GM21723 (cell line): ENCODE data around the gene RUNX2.

Experiments used
- ATAC-seq: cut with Tn5 transposase; IDR thresholded peaks from one replicate; pipeline ENCODE4 v1.9.1; 2021; ENCODE audit warnings: mild to moderate bottlenecking, moderate library complexity; ENCODE audit not compliant: unreplicated experiment

Gene RUNX2

GRCh38 chr6:45398075-45398813 is 70.1 kb downstream of the RUNX2 start:
- ATAC-seq: no peak

- no peak for ATAC-seq
Observed at GRCh38 chr6:45400021-45400420, 71.9 kb downstream of the RUNX2 start.

DNA sequence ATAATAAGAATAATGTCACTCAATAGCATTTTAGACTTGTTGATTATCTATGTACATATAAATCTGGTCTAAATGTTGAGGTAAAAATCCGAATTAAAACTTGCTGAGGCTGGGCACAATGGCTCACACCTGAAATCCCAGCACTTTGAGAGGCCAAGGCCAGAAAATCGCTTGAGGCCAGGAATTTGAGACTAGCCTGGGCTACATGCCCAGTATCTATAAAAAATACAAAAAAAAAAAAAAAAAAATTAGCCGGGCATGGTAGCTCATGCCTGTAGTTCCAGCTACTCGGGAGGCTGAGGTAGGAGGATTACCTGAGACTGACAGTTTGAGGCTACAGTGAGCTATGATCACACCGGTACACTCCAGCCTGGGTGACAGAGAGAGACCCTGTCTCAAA is 83.8 kb downstream of the RUNX2 start:
- no peak for ATAC-seq

DNA sequence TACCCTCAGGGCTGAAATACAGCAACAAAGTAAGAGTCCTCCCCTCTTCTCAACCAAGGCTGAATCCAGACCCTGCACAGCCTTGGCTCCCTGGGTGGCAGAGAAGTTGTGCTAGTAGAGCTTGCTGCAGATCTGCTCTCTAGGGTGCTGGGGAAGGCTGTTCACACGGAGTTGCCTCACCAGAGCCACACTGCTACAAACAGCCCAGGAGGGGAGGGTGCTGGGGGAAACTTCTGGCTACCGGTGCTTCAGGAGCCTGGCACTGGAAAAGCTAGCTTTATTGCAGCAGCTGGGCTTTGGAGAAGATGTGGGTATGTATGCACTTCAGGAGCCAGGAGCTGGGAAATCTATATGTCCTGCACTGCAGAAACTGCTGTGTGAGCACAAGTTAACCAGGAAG is 87.2 kb downstream of the RUNX2 start:
- no peak for ATAC-seq

GRCh38 chr6:45415788-45416518 is 87.8 kb downstream of the RUNX2 start:
- no peak for ATAC-seq

- ATAC-seq: no peak
Observed at GRCh38 chr6:45416700-45417099, 88.6 kb downstream of the RUNX2 start.

DNA sequence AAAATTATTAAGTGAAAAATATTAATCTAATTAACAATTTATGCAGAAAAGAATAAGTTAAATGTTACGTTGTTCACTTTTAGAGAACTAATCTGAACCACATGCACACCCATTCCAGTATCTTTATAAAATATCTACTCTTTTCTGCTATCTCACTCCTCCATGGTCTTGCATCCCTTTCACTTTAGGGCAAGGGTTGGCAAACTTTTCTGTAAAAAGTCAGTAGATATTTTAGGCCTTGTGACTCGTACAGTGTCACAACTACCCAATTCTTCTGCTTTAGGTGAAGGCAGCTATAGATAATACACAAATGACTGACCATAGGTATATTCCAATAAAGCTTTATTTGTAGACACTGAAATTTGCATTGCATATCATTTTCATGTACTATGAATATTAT is 89.3 kb downstream of the RUNX2 start:
- ATAC-seq: no peak

GRCh38 chr6:45419571-45420082 is 91.5 kb downstream of the RUNX2 start:
- no peak for ATAC-seq

DNA sequence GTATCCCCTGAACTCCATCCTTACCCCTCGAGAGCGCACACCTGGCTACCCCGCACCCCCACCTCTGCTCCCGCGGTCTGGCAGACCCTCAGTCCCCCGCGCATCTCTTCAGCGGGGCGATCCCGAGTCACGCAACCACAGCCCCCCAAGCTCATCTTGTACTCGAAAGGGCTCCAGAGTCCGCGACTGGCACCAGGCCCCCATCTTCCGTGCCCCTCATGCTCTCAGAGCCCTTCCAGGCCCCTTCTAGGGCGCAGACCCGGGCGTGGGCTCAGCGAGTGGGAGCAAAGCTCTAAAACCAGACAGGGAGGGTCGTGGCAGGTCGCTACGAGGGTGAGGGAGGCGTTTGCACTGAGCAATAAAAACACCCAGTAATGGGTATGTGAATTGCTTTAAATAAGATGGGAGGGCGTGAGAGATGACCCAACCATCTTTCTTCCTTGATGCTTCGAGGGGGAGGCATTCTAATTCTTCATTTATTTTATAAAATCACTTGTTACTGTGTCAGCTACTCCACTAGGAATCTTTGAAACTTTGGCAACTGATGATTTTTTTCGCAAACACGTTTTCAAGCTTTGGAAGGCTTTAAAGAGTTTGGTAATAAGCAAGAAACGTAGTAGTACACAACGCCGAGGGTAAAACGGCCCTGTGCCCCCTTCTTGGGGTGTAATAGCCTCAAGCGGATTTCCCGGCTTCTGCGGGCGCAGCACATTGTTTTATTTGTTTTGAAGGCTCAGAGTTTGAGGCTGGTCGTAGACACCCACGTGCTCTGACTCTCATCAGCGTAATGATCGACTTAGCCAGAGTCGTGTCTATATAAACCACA is 92.2 kb downstream of the RUNX2 start:
- ATAC-seq: no peak

DNA sequence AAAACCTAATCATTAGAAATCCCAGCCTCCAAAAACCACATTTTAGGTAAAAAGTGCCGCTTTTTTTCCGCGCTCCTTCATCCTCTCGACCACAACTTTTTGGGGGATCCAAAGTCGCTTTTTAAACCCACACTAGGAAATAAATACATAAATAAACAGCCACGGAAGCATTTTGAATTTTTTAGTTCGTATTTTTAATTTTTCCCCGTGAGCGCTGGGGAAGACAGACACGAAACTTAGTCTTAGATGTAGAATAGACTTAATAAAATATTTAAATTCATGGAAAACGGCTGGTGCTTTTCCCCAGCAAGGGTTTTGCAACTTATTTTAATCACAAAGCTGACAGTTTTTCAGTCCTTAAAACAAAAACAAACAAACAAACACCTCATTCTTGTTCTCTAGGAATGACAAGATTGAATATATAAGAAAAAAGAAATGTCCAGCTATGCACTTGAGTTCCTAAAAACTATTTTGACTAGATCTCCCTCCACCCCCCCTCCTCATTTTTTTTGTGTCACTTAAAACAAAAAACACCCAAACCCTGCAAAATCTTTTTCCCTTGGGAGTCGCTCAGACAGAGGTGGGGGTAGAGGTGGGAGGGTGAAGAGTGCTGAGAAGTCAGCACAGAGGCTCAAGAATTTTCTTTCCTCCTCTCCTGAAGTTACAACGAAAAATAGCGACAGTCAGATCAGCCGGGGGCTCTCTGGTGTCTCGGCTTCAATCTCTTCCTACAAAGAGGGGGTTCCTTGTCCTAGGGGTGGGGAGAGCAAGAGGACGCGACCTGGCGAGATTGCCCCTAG is 93.0 kb downstream of the RUNX2 start:
- no peak for ATAC-seq

GRCh38 chr6:45421709-45422502 is 93.8 kb downstream of the RUNX2 start:
- ATAC-seq: no peak

DNA sequence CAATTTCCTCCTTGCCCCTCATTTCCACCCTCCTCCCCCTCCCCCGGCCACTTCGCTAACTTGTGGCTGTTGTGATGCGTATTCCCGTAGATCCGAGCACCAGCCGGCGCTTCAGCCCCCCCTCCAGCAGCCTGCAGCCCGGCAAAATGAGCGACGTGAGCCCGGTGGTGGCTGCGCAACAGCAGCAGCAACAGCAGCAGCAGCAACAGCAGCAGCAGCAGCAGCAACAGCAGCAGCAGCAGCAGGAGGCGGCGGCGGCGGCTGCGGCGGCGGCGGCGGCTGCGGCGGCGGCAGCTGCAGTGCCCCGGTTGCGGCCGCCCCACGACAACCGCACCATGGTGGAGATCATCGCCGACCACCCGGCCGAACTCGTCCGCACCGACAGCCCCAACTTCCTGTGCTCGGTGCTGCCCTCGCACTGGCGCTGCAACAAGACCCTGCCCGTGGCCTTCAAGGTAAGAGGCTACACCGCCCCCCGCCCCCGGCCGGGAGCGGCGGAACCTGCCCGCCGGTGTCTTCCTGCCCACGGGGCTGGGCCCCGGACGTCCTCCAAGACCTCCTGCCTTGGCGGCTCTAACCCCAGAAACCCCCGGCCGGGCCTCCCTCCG is 94.5 kb downstream of the RUNX2 start:
- no peak for ATAC-seq

DNA sequence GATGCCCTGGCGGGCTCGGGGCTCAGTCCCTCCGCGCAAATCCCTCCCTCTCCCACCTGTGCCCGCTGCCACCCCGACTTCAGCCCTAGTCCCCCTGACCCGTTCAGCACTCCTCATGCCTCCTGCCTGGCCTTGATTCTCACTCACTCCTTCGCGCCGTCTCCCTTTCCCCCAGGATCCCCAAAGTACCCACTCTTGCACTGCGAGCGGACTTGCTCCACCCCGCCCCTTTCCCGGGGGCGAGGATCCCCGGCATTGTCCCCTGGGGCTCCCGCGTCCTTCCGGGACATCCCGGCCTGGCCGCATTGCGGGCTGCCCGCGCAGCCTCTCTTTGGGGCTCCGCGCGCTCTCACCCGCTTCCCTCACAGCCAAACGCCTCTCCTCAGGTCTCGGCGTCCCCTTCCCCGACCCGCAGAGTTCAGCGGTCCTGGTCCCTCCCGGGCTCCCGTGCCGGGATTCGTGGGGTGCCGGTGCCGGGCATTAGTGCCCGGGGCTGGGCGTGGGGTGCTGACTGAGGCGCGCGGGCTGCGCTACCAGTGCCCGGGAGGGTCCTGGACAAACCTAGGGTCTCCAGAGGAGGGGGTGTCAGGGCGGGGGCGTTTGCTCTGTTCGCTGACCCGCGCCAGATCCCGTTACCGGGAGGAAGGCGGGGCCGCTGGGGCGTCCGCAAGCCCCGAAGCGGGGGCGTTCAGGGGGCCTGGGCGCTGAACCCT is 95.1 kb downstream of the RUNX2 start:
- ATAC-seq: no peak

GRCh38 chr6:45423824-45424450 is 95.8 kb downstream of the RUNX2 start:
- no peak for ATAC-seq

GRCh38 chr6:45424451-45424861 is 96.3 kb downstream of the RUNX2 start:
- no peak for ATAC-seq

DNA sequence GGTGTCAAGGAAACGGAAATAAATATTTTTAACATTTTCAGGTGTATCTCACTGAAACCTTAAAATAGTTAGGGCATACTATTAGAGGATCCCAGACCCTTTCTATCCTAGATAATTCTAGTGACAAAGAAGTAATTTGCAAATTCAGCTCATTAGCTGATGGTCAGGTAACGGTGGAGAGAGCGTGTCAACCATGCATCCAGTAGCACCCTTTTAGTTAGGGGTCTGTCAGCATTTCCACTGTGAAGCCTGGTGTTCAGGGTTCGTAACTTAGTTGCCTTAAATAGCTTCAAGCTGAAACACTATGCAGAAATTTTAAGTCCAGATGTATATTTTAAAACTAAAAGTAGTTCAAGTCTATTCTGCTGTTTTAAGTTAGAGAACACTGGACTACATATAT is 98.1 kb downstream of the RUNX2 start:
- no peak for ATAC-seq

GRCh38 chr6:45427726-45428125 is 99.6 kb downstream of the RUNX2 start:
- ATAC-seq: no peak

DNA sequence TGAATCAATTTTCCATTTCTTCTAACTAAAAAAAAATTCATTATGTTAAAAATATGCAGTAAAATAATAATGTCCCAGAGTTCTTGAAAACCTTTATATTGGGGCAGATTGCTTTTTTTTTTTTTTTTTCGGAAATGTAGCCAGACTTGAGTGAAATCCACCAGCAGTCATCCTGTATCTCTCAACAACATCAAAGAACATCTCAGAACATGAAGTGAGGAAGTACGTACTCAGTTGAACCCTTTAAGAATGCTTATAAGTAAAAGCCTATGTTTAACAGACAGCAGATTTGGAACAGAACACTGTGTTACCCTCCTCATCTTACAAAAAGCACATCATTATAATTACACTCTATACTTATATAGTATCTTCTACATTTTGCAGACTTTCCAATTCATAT is 100.6 kb downstream of the RUNX2 start:
- no peak for ATAC-seq
